NCI-H187 treated with DMSO at 0.1 percent for 48 hours (cell line): Measurements from ENCODE around the gene PARD6B.
"Not testable (repeated sequence)": the region's sequence is repeated elsewhere in the genome, so short reads cannot be mapped to it uniquely, and the experiment has no call there.

ENCODE experiments used
- DNase-seq: peaks from one replicate; lab custom pipeline; 2025; lab: John Stamatoyannopoulos, UW

Gene PARD6B

DNA sequence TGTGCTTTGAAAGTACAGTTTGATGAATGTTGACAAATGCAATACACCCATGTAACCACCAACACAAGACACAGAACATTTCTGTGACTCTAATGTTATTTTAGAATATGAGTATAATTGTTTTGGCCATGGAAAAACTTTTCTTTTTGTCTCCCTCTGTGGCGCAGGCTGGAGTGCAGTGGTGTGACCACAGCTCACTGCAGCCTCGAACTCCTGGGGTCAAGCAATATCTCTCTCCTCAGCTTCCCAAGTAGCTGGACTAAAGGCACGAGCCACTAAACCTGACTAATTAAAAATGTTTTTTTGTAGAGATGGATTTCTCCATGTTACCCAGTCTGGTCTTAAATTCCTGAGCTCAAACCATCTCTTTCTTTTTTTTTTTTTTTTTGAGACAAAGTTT is 43.1 kb downstream of the PARD6B start:
- DNase-seq = no peak

DNA sequence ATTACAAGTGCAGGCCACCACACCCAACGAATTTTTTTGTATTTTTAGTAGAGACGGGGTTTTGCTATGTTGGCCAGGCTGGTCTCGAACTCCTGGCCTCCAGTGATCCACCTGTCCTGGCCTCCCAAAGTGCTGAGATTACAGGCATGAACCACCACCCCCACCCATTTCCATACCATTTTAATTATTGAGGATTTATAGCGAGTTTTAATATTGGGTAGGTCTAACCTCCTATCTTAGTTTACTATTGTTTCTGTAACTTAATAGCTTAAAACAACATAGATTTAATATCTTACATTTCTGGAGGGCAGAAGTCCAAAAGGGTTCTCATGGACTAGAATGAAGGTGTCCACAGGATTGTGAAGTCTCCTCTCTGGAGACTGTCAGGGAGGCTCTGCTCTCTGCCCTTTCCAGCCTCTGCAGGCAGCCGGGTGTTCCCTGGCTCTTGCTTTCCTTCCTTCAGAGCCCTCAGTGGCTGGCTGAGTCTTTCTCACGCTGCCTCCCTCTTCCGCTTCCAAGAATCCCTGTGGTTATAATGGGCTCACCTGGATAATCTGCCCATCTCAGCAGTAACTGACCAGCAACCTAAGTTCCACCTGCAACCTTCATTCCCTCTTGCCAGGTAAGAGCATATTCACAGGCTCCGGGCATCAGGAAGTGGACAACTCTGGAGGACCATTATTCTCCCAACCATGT is 44.9 kb downstream of the PARD6B start:
- DNase-seq = no peak

DNA sequence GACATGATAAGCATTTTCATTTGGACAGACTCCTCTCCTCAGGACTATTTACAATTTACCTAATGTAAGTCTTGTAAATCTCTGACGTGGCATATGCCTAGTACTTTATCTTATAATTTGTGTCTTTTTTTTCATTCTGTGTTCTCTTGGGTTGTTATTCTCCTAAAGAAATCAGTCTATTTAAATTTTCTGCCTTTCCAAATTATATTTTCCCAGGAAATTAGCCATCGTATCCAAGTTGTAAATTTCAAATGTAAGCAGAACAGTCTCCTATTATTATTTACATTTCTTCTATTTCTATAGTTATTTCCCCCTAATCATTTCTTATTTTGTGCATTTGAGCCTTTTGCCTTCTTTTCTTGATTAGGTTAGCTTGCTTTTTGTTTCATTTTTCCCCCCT is 46.0 kb downstream of the PARD6B start:
- DNase-seq = no peak

DNA sequence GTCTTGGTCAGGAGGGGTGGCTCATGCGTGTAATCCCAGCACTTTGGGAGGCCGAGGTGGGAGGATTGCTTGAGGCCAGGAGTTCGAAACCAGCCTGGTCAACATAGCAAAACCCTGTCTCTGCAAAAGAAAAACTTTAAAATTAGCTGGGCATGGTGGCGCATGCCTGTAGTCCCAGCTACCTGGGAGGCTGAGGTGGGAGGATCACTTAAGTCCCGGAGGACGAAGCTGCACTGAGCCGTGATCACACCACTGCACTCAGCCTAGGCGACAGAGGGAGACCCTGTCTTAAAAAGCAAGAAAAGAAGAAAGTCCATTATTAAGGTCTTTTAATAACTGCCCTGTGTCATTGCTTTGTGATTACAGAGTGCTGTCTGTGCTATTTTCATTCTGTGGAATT is 47.6 kb downstream of the PARD6B start:
- not testable (repeated sequence) for DNase-seq

DNA sequence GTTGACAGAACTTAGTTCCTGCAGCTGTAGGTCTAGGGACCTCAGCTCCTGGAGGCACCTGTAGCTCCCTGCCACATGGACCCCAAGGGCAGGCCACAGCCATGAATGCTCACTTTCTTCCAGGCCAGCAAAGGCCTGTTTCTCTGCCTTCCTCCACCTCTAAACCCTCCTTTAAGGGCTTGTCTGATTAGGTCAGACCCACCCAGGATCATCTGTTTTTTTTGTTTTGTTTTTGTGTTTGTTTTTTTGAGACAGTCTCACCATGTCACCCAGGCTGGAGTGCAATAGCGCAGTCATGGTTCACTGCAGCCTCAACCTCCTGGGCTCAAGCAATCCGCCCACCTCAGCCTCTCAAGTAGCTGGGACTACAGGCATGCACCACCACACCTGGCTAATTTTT is 52.0 kb downstream of the PARD6B start:
- no peak for DNase-seq

DNA sequence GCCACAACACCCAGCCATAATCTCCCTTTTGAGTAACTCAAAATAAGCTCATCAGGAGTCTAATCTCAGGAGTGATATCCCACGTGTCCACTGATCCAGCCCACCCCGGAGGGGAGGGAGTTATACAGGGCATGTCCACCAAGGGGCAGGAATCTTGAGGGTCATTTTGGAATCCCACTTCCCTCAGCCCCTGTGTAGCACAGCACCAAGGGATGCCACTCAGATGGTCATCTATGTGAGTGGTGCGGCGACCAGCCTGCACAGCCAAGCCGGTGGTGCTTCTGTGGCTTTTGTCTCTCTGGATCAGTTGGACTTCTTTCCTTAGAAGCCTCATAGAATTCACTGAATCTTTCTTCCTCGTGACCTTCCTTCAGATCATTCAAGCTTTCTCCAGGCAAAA is 52.5 kb downstream of the PARD6B start:
- no peak for DNase-seq

DNA sequence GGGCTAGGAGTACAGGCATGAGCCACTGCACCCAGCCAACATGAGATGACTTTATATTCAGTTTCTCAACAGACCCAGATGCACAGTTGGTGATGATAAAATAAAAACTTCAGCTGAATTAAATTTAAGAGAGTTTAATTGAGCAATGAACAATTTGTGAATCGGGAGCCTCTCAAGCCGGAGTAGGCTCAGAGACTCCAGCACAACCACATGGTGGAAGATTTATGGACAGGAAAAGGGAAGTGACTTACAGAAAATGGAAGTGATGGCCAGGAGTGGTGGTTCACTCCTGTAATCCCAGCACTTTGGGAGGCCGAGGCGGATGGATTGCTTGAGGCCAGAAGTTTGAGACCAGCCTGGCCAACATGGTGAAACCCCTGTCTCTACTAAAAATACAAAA is 53.1 kb downstream of the PARD6B start:
- DNase-seq = no peak

DNA sequence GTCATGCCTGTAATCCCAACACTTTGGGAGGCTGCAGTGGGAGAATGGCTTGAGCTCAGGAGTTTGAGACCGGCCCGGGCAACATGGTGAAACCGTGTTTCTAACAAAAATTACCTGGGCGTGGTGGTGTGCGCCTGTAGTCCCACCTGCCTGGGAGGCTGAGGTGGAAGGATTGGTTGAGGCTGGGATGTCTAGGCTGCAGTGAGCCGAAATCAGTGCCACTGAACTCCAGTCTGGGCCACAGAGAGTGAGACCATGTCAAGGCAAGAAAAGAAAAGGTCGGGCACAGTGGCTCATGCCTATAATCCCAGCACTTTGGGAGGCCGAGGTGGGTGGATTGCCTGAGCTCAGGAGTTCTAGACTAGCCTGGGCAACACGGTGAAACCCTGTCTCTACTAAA is 55.3 kb downstream of the PARD6B start:
- no peak for DNase-seq

DNA sequence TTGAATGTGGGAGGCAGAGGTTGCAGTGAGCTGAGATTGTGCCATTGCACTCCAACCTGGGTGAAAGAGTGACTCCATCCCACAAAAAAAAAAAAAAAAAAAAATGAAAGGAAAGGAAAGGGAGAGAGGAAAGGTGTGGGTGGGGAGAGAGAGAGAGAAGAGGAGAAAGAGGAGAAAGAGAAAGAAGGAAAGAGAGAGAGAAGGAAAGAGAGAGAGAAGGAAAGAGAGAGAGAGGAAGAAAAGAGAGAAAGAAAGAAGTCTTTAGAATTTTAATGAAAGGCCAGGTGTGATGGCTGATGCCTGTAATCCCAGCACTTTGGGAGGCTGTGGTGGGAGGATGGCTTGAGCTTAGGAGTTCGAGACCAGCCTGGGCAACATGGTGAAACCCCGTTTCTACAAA is 55.8 kb downstream of the PARD6B start:
- DNase-seq = no peak

DNA sequence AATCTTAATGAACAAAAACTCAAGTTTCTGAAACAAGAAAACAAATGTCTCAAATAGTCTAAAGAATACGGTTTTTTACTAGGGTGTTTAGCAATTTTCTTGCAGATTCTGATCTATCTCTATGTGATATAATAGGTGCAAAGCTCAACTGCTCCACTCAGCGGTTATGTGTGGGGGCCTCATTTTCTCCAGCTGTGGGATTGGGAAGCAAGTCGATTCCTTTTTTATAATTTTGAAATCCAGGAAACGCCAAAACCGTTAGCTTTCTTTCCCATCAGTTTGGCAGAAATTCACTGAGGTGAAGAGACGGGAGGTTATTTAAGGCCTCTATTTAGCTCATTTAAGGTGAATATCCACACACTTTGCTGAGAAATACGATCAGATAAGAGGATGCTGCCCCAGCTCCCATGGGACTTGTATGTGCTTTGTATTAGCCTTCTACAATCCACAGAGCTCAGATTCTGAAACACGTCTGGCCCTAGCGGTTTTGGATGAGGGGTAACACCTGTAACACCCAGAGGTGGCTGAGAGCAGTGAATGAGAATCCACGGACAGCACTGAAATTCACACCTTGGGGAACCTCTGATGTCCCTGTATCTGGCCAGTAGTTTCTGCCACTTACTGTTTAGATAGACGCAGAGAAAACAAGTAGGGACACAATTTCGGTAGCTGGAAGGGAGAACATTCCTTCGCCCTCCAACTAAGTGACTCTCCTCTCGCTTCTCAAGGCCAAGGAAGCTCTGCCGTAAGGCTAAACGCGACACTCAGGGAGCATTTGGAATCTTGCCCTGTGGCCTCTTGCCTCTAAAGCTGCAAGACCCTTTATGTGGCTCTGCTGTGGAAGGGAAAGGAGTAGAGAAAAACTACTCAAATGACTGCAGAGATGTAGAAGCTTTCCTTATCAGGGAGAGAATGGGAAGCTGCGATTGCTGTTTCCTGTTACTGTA is 56.9 kb downstream of the PARD6B start:
- DNase-seq = no peak

DNA sequence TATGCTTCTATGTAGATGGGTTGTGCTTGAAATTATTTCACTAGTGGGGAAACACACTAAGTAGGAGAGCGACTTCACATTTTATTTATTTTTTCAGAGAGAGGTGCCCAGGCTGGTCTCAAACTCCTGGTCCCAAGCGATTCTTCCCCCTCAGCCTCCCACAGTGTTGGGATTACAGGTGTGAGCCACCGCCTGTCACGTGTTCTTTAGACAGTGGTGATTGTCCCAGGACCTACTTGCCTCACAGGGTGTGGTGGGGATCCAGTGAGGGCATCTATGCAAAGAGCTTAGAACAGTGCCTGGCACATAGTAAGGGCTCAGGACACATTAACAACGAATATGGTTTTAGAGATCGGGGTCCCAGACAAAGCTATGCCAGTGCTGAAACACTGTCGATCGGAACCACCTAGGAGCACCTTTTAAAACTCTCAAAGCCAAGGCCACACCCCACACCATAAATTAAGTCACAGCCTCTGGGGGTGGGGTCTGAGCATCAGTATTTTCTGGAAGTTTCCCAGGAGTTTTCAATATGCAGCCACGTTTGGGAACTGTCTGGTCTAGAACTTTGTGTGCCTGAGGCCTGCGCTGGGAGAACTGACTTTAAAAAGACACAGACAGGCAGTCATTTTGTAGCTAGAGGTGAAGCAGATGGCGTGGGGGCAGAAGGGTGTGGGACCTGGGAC is 58.7 kb downstream of the PARD6B start:
- no peak for DNase-seq

DNA sequence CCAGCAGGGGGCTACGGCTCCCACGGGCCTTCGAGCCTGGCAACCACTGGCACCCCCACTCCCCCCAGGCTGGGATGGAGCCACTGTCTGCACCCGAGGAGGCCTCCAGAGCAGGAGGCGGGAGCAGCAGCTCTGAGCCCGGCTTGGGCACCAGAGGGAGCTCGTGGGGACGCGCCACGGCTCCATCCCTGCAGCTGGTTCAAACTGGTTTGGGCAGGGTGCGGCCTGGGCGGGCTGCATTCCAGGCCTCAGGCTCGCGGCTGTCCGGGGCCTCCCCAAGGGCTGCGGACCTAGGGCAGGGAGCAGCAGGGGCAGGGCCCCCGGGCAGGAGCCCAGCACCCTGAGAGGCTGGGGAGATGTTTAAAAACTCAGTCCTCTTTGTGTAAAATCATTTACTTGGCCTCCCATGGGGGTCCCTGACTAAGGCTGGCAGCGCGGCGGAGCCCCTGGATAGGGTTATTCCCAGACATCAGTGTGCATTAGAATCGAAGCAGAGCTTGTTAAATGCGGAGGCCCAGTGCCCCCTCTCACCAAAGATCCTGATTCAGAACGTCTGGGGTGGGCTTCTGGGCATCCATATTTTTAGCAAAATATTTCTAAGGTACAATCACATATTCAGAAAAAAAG is 59.4 kb downstream of the PARD6B start:
- DNase-seq = no peak

DNA sequence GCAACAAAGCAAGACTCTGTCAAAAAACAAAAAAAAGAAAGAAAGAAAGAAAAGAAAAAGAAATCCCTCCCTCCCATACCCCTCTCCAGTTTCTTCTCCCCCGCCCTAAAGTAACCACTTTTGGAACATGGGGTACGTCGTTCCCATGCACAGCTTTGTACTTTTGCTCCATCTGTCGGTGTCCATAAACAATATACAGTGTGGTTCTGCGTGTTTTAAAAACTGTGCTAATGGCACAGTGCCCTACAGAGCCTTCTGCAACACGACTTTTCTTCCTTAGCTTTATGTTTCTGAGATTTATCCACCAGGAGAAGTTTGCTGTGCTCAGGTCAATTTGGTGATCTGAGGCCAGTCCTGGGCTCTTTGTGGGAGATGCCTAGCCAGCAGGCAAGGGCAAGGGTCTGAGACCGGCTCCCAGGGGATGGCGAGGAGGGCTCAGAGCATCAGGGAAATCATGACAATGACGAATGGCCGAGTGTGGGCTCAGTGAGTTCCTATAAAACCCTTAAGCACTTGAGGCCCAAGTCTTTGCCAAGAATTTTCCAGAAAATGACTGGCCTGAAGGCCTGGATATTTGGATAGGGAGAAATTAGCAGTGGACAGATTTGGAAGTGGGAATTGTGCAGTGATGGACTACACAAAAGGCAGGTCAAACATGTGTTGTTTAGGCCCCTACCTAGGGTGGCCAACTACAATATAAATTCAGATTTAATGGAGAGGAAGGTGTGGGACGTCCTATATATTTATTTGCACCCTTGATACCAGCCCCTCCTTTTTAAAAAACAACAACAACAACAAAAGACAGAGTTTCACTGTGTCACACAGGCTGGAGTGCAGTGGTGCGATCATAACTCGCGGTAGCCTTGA is 61.6 kb downstream of the PARD6B start:
- no peak for DNase-seq

DNA sequence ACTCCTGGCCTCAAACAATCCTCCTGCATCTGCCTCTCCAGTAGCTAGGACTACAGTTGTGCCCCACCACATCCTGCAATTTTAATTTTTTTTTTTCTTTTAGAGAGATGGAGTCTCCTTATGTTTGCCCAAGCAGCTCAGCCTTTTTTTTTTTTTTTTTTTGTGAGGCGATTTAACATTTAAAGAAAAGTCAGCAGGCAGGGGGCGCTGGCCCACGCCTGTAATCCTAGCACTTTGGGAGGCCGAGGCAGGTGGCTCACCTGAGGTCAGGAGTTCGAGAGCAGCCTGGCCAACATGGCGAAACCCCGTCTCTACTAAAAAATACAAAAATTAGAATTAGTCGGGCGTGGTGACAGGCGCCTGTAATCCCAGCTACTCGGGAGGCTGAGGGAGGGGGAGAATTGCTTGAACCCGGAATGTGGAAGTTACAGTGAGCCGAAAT is 62.2 kb downstream of the PARD6B start:
- not testable (repeated sequence) for DNase-seq

DNA sequence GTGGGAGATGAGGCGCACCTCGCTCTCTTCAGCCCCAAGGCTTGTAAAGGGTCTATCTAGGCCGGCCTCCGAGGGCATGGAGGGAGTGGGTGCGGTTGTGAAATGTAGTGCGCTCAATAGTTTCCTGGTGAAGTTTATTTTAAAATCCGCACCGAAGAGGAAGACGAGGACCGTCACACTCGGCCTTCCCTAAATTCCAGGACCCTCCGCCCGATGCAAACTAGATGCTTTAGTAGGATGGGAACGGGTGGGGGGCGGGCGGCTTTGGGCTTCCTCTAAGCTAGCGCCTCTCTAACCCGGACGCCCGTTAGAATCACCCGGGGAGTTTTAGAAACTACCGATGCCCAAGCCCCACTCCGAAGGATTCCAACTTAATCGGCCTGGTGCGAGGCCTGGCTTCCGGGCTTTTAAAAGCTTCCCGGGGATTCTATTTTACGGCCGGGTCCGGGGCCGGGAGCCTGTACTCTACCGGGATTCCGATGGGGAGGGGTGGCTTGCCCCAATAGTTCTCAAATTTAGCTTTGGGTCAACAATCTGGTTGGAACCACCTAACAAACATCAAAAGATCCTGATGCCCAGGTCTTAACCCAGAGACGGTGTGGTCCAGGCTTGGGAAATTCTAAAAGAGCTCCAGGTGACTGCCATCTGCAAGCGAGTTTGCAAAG is 62.9 kb downstream of the PARD6B start:
- DNase-seq = no peak

DNA sequence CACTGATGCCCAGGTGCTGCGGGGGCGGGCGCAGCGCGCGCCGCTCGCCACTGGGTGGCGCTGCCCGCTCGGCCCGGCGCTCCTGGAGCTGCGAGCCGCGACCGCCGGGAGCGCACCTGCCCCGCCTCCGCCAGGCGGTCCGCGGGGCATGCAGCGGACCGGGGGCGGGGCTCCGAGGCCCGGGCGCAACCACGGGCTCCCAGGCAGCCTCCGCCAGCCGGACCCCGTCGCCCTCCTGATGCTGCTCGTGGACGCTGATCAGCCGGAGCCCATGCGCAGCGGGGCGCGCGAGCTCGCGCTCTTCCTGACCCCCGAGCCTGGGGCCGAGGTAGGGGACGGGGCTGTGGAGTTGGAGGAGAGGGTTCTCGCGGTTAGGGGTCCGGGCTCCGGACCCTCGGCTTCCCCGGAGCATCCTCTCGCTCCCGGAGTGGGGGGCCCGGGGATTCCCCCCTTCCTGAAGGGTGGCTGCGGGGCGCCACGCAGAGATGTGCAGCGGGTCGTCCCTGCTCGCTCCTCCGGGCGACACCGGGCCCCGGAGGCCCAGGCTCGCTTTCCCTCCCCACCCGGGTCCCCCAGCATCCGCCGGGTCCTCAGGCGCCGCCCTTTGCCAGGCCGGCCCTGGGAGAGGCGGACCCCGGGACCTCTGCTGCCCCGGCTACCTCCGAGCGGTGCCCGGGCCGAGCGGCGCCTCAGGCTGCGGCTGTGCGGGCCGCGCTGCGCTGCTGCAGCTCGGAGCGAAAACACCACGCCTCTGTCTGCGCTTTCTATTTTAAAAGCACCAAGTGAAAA is 63.7 kb downstream of the PARD6B start, which contains the start of gene BCAS4:
TSS of gene BCAS4 (plus strand) at position 216 of the 789 bp plus-strand sequence. CDS start at position 239, 23 bp downstream.
- no peak for DNase-seq

DNA sequence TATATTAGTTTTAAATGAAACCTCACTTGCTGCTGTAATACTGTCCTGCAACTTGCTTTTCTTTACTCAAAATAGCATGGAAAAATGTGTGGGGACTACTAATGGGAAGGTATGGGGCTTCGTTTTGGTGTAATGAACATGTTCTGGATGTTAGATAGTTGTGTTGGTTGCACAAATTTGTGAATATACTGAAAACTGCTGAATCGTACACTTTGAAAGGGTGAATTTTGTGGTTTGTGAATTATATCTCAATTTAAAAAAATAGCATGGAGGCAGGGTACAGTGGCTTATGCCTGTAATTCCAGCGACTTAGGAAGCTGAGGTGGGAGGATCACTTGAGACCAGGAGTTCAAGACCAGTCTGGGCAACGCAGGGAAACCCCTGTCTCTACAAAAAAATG is 65.8 kb downstream of the PARD6B start:
- DNase-seq = no peak

DNA sequence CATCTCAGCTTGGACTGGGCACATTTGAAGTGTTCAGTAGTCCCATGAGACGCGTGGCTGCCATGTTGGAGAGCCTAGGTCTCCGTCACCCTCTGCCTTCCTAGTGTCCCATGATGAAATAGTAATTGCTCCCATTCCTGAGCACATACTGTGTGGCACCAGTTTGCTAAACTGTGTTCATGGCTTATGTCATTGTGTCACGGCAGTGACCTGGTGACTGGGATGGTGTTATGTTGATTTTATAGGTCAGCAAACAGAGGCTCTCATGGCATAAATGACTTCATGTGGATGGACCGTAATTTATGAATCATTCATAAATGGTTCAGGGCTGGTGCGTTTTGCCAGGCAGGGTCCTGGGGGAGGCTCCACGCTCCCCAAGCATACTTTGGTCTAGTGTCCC is 67.3 kb downstream of the PARD6B start:
- no peak for DNase-seq

DNA sequence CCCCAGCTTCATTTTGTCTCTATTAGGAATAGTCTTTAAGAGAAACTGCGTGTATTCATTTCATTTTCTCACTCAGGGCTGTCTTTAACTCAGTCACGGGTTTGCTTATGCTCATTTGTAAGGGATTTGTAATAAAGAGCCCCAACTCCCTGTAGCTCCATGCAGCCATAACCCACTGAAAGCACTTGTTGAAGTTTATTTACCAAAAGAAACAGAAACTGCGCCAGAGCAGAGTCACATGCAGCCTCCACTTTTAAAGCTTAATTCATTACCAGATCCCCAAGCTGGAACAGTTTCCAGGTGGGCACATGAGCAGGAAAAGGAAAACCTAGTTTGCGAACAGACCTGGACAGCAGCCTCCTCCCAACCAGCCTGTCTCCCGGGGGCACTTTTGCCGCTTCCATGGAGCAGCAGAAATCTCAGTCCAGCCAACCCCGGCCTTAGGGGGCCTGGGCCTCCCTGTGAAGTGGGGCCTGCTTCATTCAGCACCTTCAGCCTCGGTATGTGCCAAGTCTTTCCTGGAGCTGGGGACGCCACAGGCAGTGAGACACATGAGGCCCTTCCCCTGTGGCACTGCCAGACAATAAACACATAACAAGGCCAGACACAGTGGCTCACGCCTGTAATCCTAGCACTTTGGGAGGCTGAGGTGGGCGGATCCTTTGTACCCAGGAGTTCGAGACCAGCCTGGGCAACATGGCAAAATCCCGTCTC is 68.0 kb downstream of the PARD6B start:
- DNase-seq = no peak
